SK-N-SH (cell line): Measurements from ENCODE around the gene CACNG4.

Source experiments
- CTCF ChIP-seq: fragments of 200-600 bp; sonication (generic); IDR thresholded peaks from 2 replicates; pipeline ENCODE4 v1.6.1; 2017; ENCODE audit warnings: antibody characterized with exemption, mild to moderate bottlenecking, moderate library complexity
- JUND ChIP-seq: IDR thresholded peaks from 2 replicates; pipeline ENCODE4 v1.4.0; 2012
- POLR2AphosphoS5 ChIP-seq: IDR thresholded peaks from 2 replicates; pipeline ENCODE4 v1.6.1; 2012; ENCODE audit warnings: low read depth, low read length
- RXRA ChIP-seq: IDR thresholded peaks from 2 replicates; pipeline ENCODE4 v1.4.0; 2012; ENCODE audit warnings: low read depth, mild to moderate bottlenecking, borderline replicate concordance

GRCh38 chr17:66976379-66976663 lies 11.8 kb downstream of the CACNG4 start:
- TF ChIP-seq JUND, result no peak
- TF ChIP-seq CTCF, result no peak
- TF ChIP-seq POLR2AphosphoS5, result no peak
- no peak for TF ChIP-seq RXRA
